ENCODE data around the gene CACNA1F.

Gene CACNA1F

GRCh38 chrX:49242545-49243066, 9.5 kb upstream of the CACNA1F start:
- H3K23ac ChIP-seq (ENCODE audit: low read length), result no peak overlapping the region
- H4K5ac ChIP-seq (ENCODE audit: low read length), result no peak overlapping the region
- H3K18ac ChIP-seq (ENCODE audit: low read length), result no peak overlapping the region
- H3K4me1 ChIP-seq (ENCODE audit: control insufficient read depth, low read depth, low read length), result no peaks in the 10 kb centered on the region
- H2BK15ac ChIP-seq (replicated peaks; ENCODE audit: low read depth), result no peak overlapping the region
- no peak overlapping the region for H2BK120ac ChIP-seq (ENCODE audit: low read depth, low read length)
- DNase-seq, result no peak
- H3K79me2 ChIP-seq (ENCODE audit: control insufficient read depth, insufficient read depth, low read length), result no peaks in the 10 kb centered on the region
- no peaks in the 10 kb centered on the region for H3K36me3 ChIP-seq (ENCODE audit: control insufficient read depth, insufficient read depth, low read length)
- H3K27ac ChIP-seq (ENCODE audit: low read depth, low read length), result no peak overlapping the region
- no CpG with 5 or more reads among the region's 12 CpGs for WGBS (ENCODE audit: extremely low coverage, insufficient coverage, low lambda C conversion rate)
- no peak overlapping the region for H3K9ac ChIP-seq (ENCODE audit: low read length)
- H3K79me1 ChIP-seq (ENCODE audit: low read length), result no peaks in the 10 kb centered on the region
- H3K4me2 ChIP-seq (ENCODE audit: low read length), result no peak overlapping the region
- no peaks in the 10 kb centered on the region for H3K27me3 ChIP-seq (ENCODE audit: insufficient read depth, low read length, poor library complexity)
- H4K8ac ChIP-seq (ENCODE audit: low read depth, low read length), result no peak overlapping the region
- H3K4ac ChIP-seq (ENCODE audit: low read depth, low read length), result no peak overlapping the region
- H3K56ac ChIP-seq (ENCODE audit: low read length), result no peak overlapping the region
- H2AK5ac ChIP-seq (ENCODE audit: low read length), result no peak overlapping the region
- H3K4me3 ChIP-seq (ENCODE audit: low read length), result no peak overlapping the region
- H2BK5ac ChIP-seq (ENCODE audit: low read length), result no peak overlapping the region

- H4K8ac ChIP-seq (ENCODE audit: low read depth, low read length), result no peak overlapping the region
- no peaks in the 10 kb centered on the region for H3K4me1 ChIP-seq (ENCODE audit: control insufficient read depth, low read depth, low read length)
- no peak overlapping the region for H2BK5ac ChIP-seq (ENCODE audit: low read length)
- no peak overlapping the region for H3K27ac ChIP-seq (ENCODE audit: low read depth, low read length)
- H3K23ac ChIP-seq (ENCODE audit: low read length), result no peak overlapping the region
- H2BK120ac ChIP-seq (ENCODE audit: low read depth, low read length), result no peak overlapping the region
- no peak overlapping the region for H3K9ac ChIP-seq (ENCODE audit: low read length)
- H3K79me2 ChIP-seq (ENCODE audit: control insufficient read depth, insufficient read depth, low read length), result no peaks in the 10 kb centered on the region
- no peak overlapping the region for H3K4me3 ChIP-seq (ENCODE audit: low read length)
- WGBS (ENCODE audit: extremely low coverage, insufficient coverage, low lambda C conversion rate), result no CpG with 5 or more reads among the region's 7 CpGs
- H4K5ac ChIP-seq (ENCODE audit: low read length), result no peak overlapping the region
- DNase-seq, result no peak
- H2BK15ac ChIP-seq (replicated peaks; ENCODE audit: low read depth), result no peak overlapping the region
- no peak overlapping the region for H3K4me2 ChIP-seq (ENCODE audit: low read length)
- no peak overlapping the region for H3K56ac ChIP-seq (ENCODE audit: low read length)
- no peaks in the 10 kb centered on the region for H3K27me3 ChIP-seq (ENCODE audit: insufficient read depth, low read length, poor library complexity)
- H2AK5ac ChIP-seq (ENCODE audit: low read length), result no peak overlapping the region
- H3K4ac ChIP-seq (ENCODE audit: low read depth, low read length), result no peak overlapping the region
- H3K79me1 ChIP-seq (ENCODE audit: low read length), result no peaks in the 10 kb centered on the region
- no peak overlapping the region for H3K18ac ChIP-seq (ENCODE audit: low read length)
- no peaks in the 10 kb centered on the region for H3K36me3 ChIP-seq (ENCODE audit: control insufficient read depth, insufficient read depth, low read length)
Measured at GRCh38 chrX:49238735-49239134, 5.6 kb upstream of the CACNA1F start.

- no peak overlapping the region for H2BK15ac ChIP-seq (replicated peaks; ENCODE audit: low read depth)
- H4K5ac ChIP-seq (ENCODE audit: low read length), result no peak overlapping the region
- no peak overlapping the region for H3K23ac ChIP-seq (ENCODE audit: low read length)
- H3K4me2 ChIP-seq (ENCODE audit: low read length), result no peak overlapping the region
- H3K56ac ChIP-seq (ENCODE audit: low read length), result no peak overlapping the region
- no peak overlapping the region for H4K8ac ChIP-seq (ENCODE audit: low read depth, low read length)
- H2AK5ac ChIP-seq (ENCODE audit: low read length), result no peak overlapping the region
- no peak for DNase-seq
- H3K9ac ChIP-seq (ENCODE audit: low read length), result no peak overlapping the region
- H3K4me1 ChIP-seq (ENCODE audit: control insufficient read depth, low read depth, low read length), result no peaks in the 10 kb centered on the region
- no peak overlapping the region for H3K4me3 ChIP-seq (ENCODE audit: low read length)
- H3K27me3 ChIP-seq (ENCODE audit: insufficient read depth, low read length, poor library complexity), result no peaks in the 10 kb centered on the region
- H3K27ac ChIP-seq (ENCODE audit: low read depth, low read length), result no peak overlapping the region
- H3K18ac ChIP-seq (ENCODE audit: low read length), result no peak overlapping the region
- no peaks in the 10 kb centered on the region for H3K79me1 ChIP-seq (ENCODE audit: low read length)
- H3K36me3 ChIP-seq (ENCODE audit: control insufficient read depth, insufficient read depth, low read length), result no peaks in the 10 kb centered on the region
- WGBS (ENCODE audit: extremely low coverage, insufficient coverage, low lambda C conversion rate), result no CpG with 5 or more reads among the region's 9 CpGs
- H2BK120ac ChIP-seq (ENCODE audit: low read depth, low read length), result no peak overlapping the region
- H3K79me2 ChIP-seq (ENCODE audit: control insufficient read depth, insufficient read depth, low read length), result no peaks in the 10 kb centered on the region
- no peak overlapping the region for H3K4ac ChIP-seq (ENCODE audit: low read depth, low read length)
- no peak overlapping the region for H2BK5ac ChIP-seq (ENCODE audit: low read length)
Measured at GRCh38 chrX:49237060-49237459, 3.9 kb upstream of the CACNA1F start.

- H3K27ac ChIP-seq (ENCODE audit: low read depth, low read length), result no peak overlapping the region
- no peak overlapping the region for H3K4me2 ChIP-seq (ENCODE audit: low read length)
- H3K79me1 ChIP-seq (ENCODE audit: low read length), result no peaks in the 10 kb centered on the region
- H3K18ac ChIP-seq (ENCODE audit: low read length), result no peak overlapping the region
- H3K4ac ChIP-seq (ENCODE audit: low read depth, low read length), result no peak overlapping the region
- no peak overlapping the region for H4K8ac ChIP-seq (ENCODE audit: low read depth, low read length)
- no CpG with 5 or more reads among the region's 56 CpGs for WGBS (ENCODE audit: extremely low coverage, insufficient coverage, low lambda C conversion rate)
- H3K27me3 ChIP-seq (ENCODE audit: insufficient read depth, low read length, poor library complexity), result no peaks in the 10 kb centered on the region
- H2BK15ac ChIP-seq (replicated peaks; ENCODE audit: low read depth), result no peak overlapping the region
- DNase-seq, result no peak
- H3K56ac ChIP-seq (ENCODE audit: low read length), result no peak overlapping the region
- H2BK5ac ChIP-seq (ENCODE audit: low read length), result no peak overlapping the region
- H3K4me3 ChIP-seq (ENCODE audit: low read length), result no peak overlapping the region
- H3K79me2 ChIP-seq (ENCODE audit: control insufficient read depth, insufficient read depth, low read length), result no peaks in the 10 kb centered on the region
- H2BK120ac ChIP-seq (ENCODE audit: low read depth, low read length), result no peak overlapping the region
- no peaks in the 10 kb centered on the region for H3K4me1 ChIP-seq (ENCODE audit: control insufficient read depth, low read depth, low read length)
- H4K5ac ChIP-seq (ENCODE audit: low read length), result no peak overlapping the region
- H3K9ac ChIP-seq (ENCODE audit: low read length), result no peak overlapping the region
- H3K23ac ChIP-seq (ENCODE audit: low read length), result no peak overlapping the region
- no peak overlapping the region for H2AK5ac ChIP-seq (ENCODE audit: low read length)
- no peaks in the 10 kb centered on the region for H3K36me3 ChIP-seq (ENCODE audit: control insufficient read depth, insufficient read depth, low read length)
Measured at GRCh38 chrX:49233887-49234555, 881 bp upstream of the CACNA1F start.

GRCh38 chrX:49232525-49232924, 615 bp downstream of the CACNA1F start:
- no peak overlapping the region for H3K4me2 ChIP-seq (ENCODE audit: low read length)
- WGBS (ENCODE audit: extremely low coverage, insufficient coverage, low lambda C conversion rate), result no CpG with 5 or more reads among the region's 2 CpGs

More at GRCh38 chrX:49232525-49232924, 615 bp downstream of the CACNA1F start:
- Histone ChIP-seq H3K27me3 (ENCODE audit: insufficient read depth, low read length, poor library complexity) (no peaks in the 10 kb centered on the region), H3K27ac (ENCODE audit: low read depth, low read length) (no peak overlapping the region), H3K4me3 (ENCODE audit: low read length) (no peak overlapping the region), H2BK5ac (ENCODE audit: low read length) (no peak overlapping the region), H4K8ac (ENCODE audit: low read depth, low read length) (no peak overlapping the region), H3K9ac (ENCODE audit: low read length) (no peak overlapping the region), H2AK5ac (ENCODE audit: low read length) (no peak overlapping the region), H3K79me2 (ENCODE audit: control insufficient read depth, insufficient read depth, low read length) (no peaks in the 10 kb centered on the region), H3K79me1 (ENCODE audit: low read length) (no peaks in the 10 kb centered on the region), H3K36me3 (ENCODE audit: control insufficient read depth, insufficient read depth, low read length) (no peaks in the 10 kb centered on the region), H4K5ac (ENCODE audit: low read length) (no peak overlapping the region), H3K23ac (ENCODE audit: low read length) (no peak overlapping the region), H3K18ac (ENCODE audit: low read length) (no peak overlapping the region), H3K4ac (ENCODE audit: low read depth, low read length) (no peak overlapping the region), H3K56ac (ENCODE audit: low read length) (no peak overlapping the region), H3K4me1 (ENCODE audit: control insufficient read depth, low read depth, low read length) (no peaks in the 10 kb centered on the region), H2BK15ac (replicated peaks; ENCODE audit: low read depth) (no peak overlapping the region), H2BK120ac (ENCODE audit: low read depth, low read length) (no peak overlapping the region)
- DNase-seq, result no peak
